IMR-90 (cell line): ENCODE data around the gene ATIC. TPM values are rescaled to one million over a fixed set of nuclear protein-coding genes. Genes with fewer than 3 reads are reported as not detected.

Source experiments
- ATAC-seq: fragments of 200-7000 bp; cut with Tn5 transposase; 2 replicates; pipeline ENCODE4 v1.9.1; 2020; ENCODE audit warnings: low read depth, mild to moderate bottlenecking, moderate library complexity
- BruUV-seq: library from RNA; stranded (reverse); fragments of 400-500 nt; replicated peaks from 2 replicates; lab custom pipeline; 2021; lab: Mats Ljungman, UMichigan
- CTCF ChIA-PET: fragments of 300-600 bp; formaldehyde crosslinking; extraction: SDS; loops from one replicate; lab custom pipeline; 2021; ENCODE audit warnings: antibody characterized with exemption; lab: Yijun Ruan, JAX
- POLR2A ChIA-PET: fragments of 300-600 bp; sonication (Branson Sonifier 250); formaldehyde crosslinking; loops from one replicate; lab custom pipeline; 2022; ENCODE audit warnings: antibody characterized with exemption; ENCODE audit not compliant: unreplicated experiment; lab: Charles Lee
- DNase-seq: peaks from one replicate; pipeline ENCODE4 v3.0.0; 2013
- H2AFZ ChIP-seq: replicated peaks from 2 replicates; pipeline ENCODE3; 2013; ENCODE audit warnings: low read length, mild to moderate bottlenecking; ENCODE audit not compliant: poor library complexity
- H2AK5ac ChIP-seq: 2 replicates; pipeline ENCODE4 v1.6.1; 2013; ENCODE audit warnings: low read depth, low read length, inconsistent platforms
- H2AK9ac ChIP-seq: replicated peaks from 2 replicates; pipeline ENCODE3; 2013; ENCODE audit warnings: mild to moderate bottlenecking, low read depth, low read length, moderate library complexity; ENCODE audit not compliant: poor library complexity
- H2BK120ac ChIP-seq: 2 replicates; pipeline ENCODE4 v1.6.1; 2013; ENCODE audit warnings: low read depth, low read length, inconsistent platforms
- H2BK15ac ChIP-seq: 3 replicates; pipeline ENCODE4 v1.6.1; 2013; ENCODE audit warnings: low read depth, low read length, inconsistent platforms
- H2BK20ac ChIP-seq: 2 replicates; pipeline ENCODE4 v1.6.1; 2013; ENCODE audit warnings: low read depth, mild to moderate bottlenecking, inconsistent platforms, low read length, moderate library complexity
- H2BK5ac ChIP-seq: 2 replicates; pipeline ENCODE4 v1.6.1; 2013; ENCODE audit warnings: mild to moderate bottlenecking, low read depth, low read length, inconsistent platforms; ENCODE audit not compliant: poor library complexity, severe bottlenecking
- H3K14ac ChIP-seq: replicated peaks from 2 replicates; pipeline ENCODE4 v1.6.1; 2013; ENCODE audit warnings: low read depth, low read length, inconsistent platforms
- H3K18ac ChIP-seq: 2 replicates; pipeline ENCODE4 v1.6.1; 2013; ENCODE audit warnings: low read depth, low read length, control low read depth
- H3K23ac ChIP-seq: 2 replicates; pipeline ENCODE4 v1.6.1; 2013; ENCODE audit warnings: low read depth, low read length, inconsistent platforms
- H3K27ac ChIP-seq: 2 replicates; pipeline ENCODE4 v1.5.1; 2013; ENCODE audit warnings: mild to moderate bottlenecking, control low read depth, low read length; ENCODE audit not compliant: insufficient read depth
- H3K27me3 ChIP-seq: 2 replicates; pipeline ENCODE4 v1.6.1; 2013; ENCODE audit warnings: low read length; ENCODE audit not compliant: control insufficient read depth, insufficient read depth
- H3K36me3 ChIP-seq: 2 replicates; pipeline ENCODE4 v1.6.1; 2013; ENCODE audit warnings: low read length, mixed read lengths; ENCODE audit not compliant: control insufficient read depth, insufficient read depth
- H3K4ac ChIP-seq: 2 replicates; pipeline ENCODE4 v1.6.1; 2013; ENCODE audit warnings: low read depth, low read length, inconsistent platforms
- H3K4me1 ChIP-seq: 2 replicates; pipeline ENCODE4 v1.6.1; 2013; ENCODE audit warnings: low read length, mixed read lengths; ENCODE audit not compliant: control insufficient read depth, insufficient read depth
- H3K4me2 ChIP-seq: 2 replicates; pipeline ENCODE4 v1.6.1; 2013; ENCODE audit warnings: low read depth, mild to moderate bottlenecking, control low read depth, low read length, moderate library complexity
- H3K4me3 ChIP-seq: 2 replicates; pipeline ENCODE4 v1.5.1; 2013; ENCODE audit warnings: low read depth, mild to moderate bottlenecking, control low read depth, low read length, moderate library complexity; ENCODE audit not compliant: insufficient read depth
- H3K56ac ChIP-seq: 2 replicates; pipeline ENCODE4 v1.6.1; 2013; ENCODE audit warnings: low read length, inconsistent platforms; ENCODE audit not compliant: insufficient read depth; ENCODE audit errors: extremely low read depth
- H3K79me1 ChIP-seq, 2 experiments: 2 replicates each; pipeline ENCODE4 v1.6.1; 2013; ENCODE audit warnings: low read length in 2 of 2, inconsistent platforms in 1 of 2, low read depth in 1 of 2
- H3K9ac ChIP-seq: 2 replicates; pipeline ENCODE4 v1.6.1; 2013; ENCODE audit warnings: low read depth, low read length, control low read depth
- H3K9me1 ChIP-seq: 2 replicates; pipeline ENCODE4 v1.6.1; 2013; ENCODE audit warnings: low read length, inconsistent platforms; ENCODE audit not compliant: insufficient read depth
- H3K9me3 ChIP-seq: 2 replicates; pipeline ENCODE4 v1.6.1; 2013; ENCODE audit warnings: low read length; ENCODE audit not compliant: control insufficient read depth, insufficient read depth
- H4K20me1 ChIP-seq: 2 replicates; pipeline ENCODE4 v1.6.1; 2013; ENCODE audit warnings: low read length, inconsistent platforms; ENCODE audit not compliant: insufficient read depth
- H4K5ac ChIP-seq: 2 replicates; pipeline ENCODE4 v1.6.1; 2013; ENCODE audit warnings: mild to moderate bottlenecking, low read depth, low read length, control low read depth
- H4K8ac ChIP-seq, 2 experiments: 2 replicates each; pipeline ENCODE4 v1.6.1; 2013; ENCODE audit warnings: low read depth in 2 of 2, low read length in 2 of 2, control low read depth in 1 of 2, inconsistent platforms in 1 of 2
- H4K91ac ChIP-seq: 2 replicates; pipeline ENCODE4 v1.6.1; 2013; ENCODE audit warnings: low read depth, low read length, inconsistent platforms; ENCODE audit not compliant: insufficient read depth
- MAFK ChIP-seq: IDR thresholded peaks from 2 replicates; pipeline ENCODE4 v1.6.1; 2012; ENCODE audit warnings: low read depth, low read length, improper control_type of control experiment
- MAZ ChIP-seq: IDR thresholded peaks from 2 replicates; pipeline ENCODE4 v1.6.1; 2012; ENCODE audit warnings: low read depth, mild to moderate bottlenecking, low read length, improper control_type of control experiment, moderate library complexity, borderline replicate concordance
- WGBS, 2 experiments: methylation state at CpG; one replicate each; pipeline versions ENCODE4 v1.1.5 to v1.1.7; 2013; ENCODE audit warnings: missing lambda C conversion rate in 2 of 2; ENCODE audit not compliant: insufficient read length in 1 of 2; ENCODE audit errors: extremely low coverage in 2 of 2; 5-methylcytosine and 5-hydroxymethylcytosine counted together
- dilution Hi-C: fragments of 300-500 bp; cut with HindIII; formaldehyde crosslinking; loops from one replicate; pipeline ENCODE4 v1.14.3; 2018; ENCODE audit warnings: low sequenced_read_pairs; ENCODE audit not compliant: unreplicated experiment
- in situ Hi-C: fragments of 300-500 bp; cut with MboI; formaldehyde crosslinking; loops from 3 replicates; pipeline ENCODE4 v1.14.3; 2019; ENCODE audit warnings: low sequenced_read_pairs, inconsistent platforms, mixed read lengths
- intact Hi-C: fragments of 100-400 bp; cut with micrococcal nuclease; formaldehyde crosslinking; loops from 2 replicates; pipeline ENCODE4 v1.10.0; 2022
- polyA plus RNA-seq, 3 experiments: library from polyadenylated mRNA; depleted of rRNA; stranded (reverse); fragments of >200 nt; gene quantifications; 2 replicates each; pipeline ENCODE4 v1.2.3, GENCODE V29; 2012; ENCODE audit warnings: low replicate concordance in 1 of 3
- total RNA-seq: library from RNA; depleted of rRNA; stranded (reverse); fragments of >200 nt; gene quantifications from 2 replicates; pipeline ENCODE4 v1.2.3, GENCODE V29; 2012

Gene ATIC
- total and polyA plus RNA-seq, 2 of the 4 experiments (the other 2 are of a cell fraction): 30.5 to 101 TPM

GRCh38 chr2:215357660-215358059 is 45.8 kb downstream of the ATIC start:
- no CpG with 5 or more reads among the region's 3 CpGs for WGBS, 2 experiments
- Histone ChIP-seq H3K36me3 (peaks cover 24% of the 10 kb centered on the region), H2BK20ac (no peak overlapping the region), H2BK120ac (no peak overlapping the region), H2AK5ac (no peak overlapping the region), H3K27ac (no peak overlapping the region), H3K9me1 (peaks cover 2% of the 10 kb centered on the region; the same call in 1 of the 2 replicates), H3K56ac (no peak overlapping the region), H3K4ac (no peak overlapping the region), H3K18ac (no peak overlapping the region), H3K79me1 (peaks cover 0 to 3% of the 10 kb centered on the region in 2 experiments; a peak in 1 of 4 replicates), H3K9me3 (no peaks in the 10 kb centered on the region), H2BK5ac (no peak overlapping the region), H2AK9ac (no peak overlapping the region), H4K5ac (no peak overlapping the region), H3K27me3 (no peaks in the 10 kb centered on the region), H3K14ac (no peak overlapping the region), H4K91ac (no peak overlapping the region), H3K4me3 (no peak overlapping the region), H3K9ac (no peak overlapping the region), H2AFZ (no peak overlapping the region), H2BK15ac (no peak overlapping the region), H3K4me1 (peaks cover 3% of the 10 kb centered on the region; the same call in 1 of the 2 replicates), H4K20me1 (peaks cover 11% of the 10 kb centered on the region), H3K4me2 (no peak overlapping the region), H4K8ac (no peak overlapping the region), H3K23ac (no peak overlapping the region)
- no TSS peak for BruUV-seq
- DNase-seq (peak; percentile 54), ATAC-seq (no peak)
- TF ChIP-seq MAFK (peak; percentile 48), MAZ (no peak)
- intact Hi-C loops: no loop called here
- dilution Hi-C loops: no loop called here
- in situ Hi-C loops: no loop called here
- ChIA-PET POLR2A (no interaction called here), CTCF (no interaction called here)
